ENCODE results near the gene POU6F1.

POU6F1 gene

DNA sequence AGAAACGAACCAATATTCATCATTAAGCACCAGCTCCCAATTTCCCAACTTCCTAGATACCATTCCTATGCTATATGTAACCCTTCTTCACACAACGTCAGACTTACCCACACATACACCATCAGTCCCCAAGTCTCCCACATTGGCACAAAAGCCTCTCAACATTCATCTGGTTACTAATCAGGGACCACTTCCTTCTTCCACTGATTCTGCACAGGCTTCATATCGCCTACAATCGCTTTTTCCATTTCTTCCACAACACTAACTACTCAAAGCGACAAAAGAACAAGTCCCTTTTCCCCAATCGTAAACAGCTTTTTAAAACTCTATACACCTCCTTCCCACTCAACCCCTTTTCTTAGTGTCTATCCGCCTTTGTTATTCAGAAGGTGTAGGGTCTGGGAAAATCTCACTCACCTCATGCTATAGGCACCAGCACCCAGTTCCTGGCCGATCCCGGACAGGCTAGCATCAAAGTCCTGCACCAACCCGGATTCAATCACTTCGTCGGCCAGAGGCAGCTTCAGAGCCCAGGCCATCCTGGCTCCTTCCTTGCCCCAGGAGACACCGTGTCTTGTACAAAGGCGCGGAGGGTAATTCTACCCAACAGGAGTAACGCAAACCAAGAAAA lies 45.9 kb downstream of the POU6F1 start:
- TF ChIP-seq, protein P1, sequence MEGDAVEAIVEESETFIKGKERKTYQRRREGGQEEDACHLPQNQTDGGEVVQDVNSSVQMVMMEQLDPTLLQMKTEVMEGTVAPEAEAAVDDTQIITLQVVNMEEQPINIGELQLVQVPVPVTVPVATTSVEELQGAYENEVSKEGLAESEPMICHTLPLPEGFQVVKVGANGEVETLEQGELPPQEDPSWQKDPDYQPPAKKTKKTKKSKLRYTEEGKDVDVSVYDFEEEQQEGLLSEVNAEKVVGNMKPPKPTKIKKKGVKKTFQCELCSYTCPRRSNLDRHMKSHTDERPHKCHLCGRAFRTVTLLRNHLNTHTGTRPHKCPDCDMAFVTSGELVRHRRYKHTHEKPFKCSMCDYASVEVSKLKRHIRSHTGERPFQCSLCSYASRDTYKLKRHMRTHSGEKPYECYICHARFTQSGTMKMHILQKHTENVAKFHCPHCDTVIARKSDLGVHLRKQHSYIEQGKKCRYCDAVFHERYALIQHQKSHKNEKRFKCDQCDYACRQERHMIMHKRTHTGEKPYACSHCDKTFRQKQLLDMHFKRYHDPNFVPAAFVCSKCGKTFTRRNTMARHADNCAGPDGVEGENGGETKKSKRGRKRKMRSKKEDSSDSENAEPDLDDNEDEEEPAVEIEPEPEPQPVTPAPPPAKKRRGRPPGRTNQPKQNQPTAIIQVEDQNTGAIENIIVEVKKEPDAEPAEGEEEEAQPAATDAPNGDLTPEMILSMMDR (IDR thresholded peaks at IDR 0.05; ENCODE audit: low read length): no peak
- no peak for TF ChIP-seq EZH2 (IDR thresholded peaks at IDR 0.05; ENCODE audit: borderline replicate concordance, low read length)
- no peaks in the 10 kb centered on the region for H3K9me3 ChIP-seq (ENCODE audit: low read length)
- H3F3A ChIP-seq (ENCODE audit: insufficient read depth, low read length): no peaks in the 10 kb centered on the region
- H3K4me2 ChIP-seq (ENCODE audit: low read length): peak overlapping the region; percentile 59
- H3K4me3 ChIP-seq (ENCODE audit: low read depth, low read length, poor library complexity, severe bottlenecking): peak overlapping the region; percentile 54
- H3K9ac ChIP-seq (ENCODE audit: low read length): no peak overlapping the region; the same call in 1 of the 2 replicates
- H3K79me2 ChIP-seq (ENCODE audit: insufficient read depth, low read length): no peaks in the 10 kb centered on the region
- H2AFZ ChIP-seq (ENCODE audit: low read length): peak overlapping the region; percentile 60; the same call in 1 of the 2 replicates
- no peak overlapping the region for H3K27ac ChIP-seq (ENCODE audit: low read depth, low read length, poor library complexity, severe bottlenecking)
- H4K20me1 ChIP-seq (ENCODE audit: insufficient read depth, low read length): no peaks in the 10 kb centered on the region
- H3K27me3 ChIP-seq (ENCODE audit: insufficient read depth, low read length): no peaks in the 10 kb centered on the region
- H3K4me1 ChIP-seq (ENCODE audit: insufficient read depth, low read length, severe bottlenecking): peaks cover 11% of the 10 kb centered on the region
- no peaks in the 10 kb centered on the region; the same call in 1 of the 2 replicates for H3K36me3 ChIP-seq (ENCODE audit: insufficient read depth, low read length)
- no peaks in the 10 kb centered on the region for H3K9me2 ChIP-seq (ENCODE audit: low read depth, low read length)

DNA sequence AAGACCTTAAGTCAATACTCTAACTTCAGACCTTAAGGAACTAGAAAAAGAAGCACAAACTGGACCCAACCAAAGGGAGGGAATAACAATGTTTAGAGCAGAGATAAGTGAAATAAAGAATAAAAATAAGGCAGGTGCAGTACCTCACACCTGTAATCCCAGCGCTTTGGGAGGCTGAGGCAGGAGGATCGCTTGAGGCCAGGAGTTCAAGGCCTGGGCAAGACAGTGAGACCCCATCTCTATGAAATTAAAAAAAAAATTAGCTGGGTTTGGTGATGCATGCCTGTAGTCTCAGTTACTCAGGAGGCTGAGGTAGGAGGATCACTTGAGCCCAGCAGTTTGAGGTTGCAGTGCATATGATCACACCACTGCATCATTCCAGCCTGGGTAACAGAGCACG lies 54.1 kb downstream of the POU6F1 start:
- TF ChIP-seq EZH2 (IDR thresholded peaks at IDR 0.05; ENCODE audit: borderline replicate concordance, low read length): no peak
- TF ChIP-seq, protein P1 (IDR thresholded peaks at IDR 0.05; ENCODE audit: low read length): no peak
- Histone ChIP-seq H3K79me2 (ENCODE audit: insufficient read depth, low read length) (no peaks in the 10 kb centered on the region), H3K9me2 (ENCODE audit: low read depth, low read length) (no peaks in the 10 kb centered on the region), H2AFZ (ENCODE audit: low read length) (no peak overlapping the region), H3F3A (ENCODE audit: insufficient read depth, low read length) (no peaks in the 10 kb centered on the region), H3K9me3 (ENCODE audit: low read length) (no peaks in the 10 kb centered on the region), H3K36me3 (ENCODE audit: insufficient read depth, low read length) (no peaks in the 10 kb centered on the region), H3K4me2 (ENCODE audit: low read length) (no peak overlapping the region), H4K20me1 (ENCODE audit: insufficient read depth, low read length) (no peaks in the 10 kb centered on the region), H3K9ac (ENCODE audit: low read length) (no peak overlapping the region), H3K4me1 (ENCODE audit: insufficient read depth, low read length, severe bottlenecking) (no peaks in the 10 kb centered on the region), H3K27me3 (ENCODE audit: insufficient read depth, low read length) (no peaks in the 10 kb centered on the region), H3K27ac (ENCODE audit: low read depth, low read length, poor library complexity, severe bottlenecking) (no peak overlapping the region), H3K4me3 (ENCODE audit: low read depth, low read length, poor library complexity, severe bottlenecking) (no peak overlapping the region)

DNA sequence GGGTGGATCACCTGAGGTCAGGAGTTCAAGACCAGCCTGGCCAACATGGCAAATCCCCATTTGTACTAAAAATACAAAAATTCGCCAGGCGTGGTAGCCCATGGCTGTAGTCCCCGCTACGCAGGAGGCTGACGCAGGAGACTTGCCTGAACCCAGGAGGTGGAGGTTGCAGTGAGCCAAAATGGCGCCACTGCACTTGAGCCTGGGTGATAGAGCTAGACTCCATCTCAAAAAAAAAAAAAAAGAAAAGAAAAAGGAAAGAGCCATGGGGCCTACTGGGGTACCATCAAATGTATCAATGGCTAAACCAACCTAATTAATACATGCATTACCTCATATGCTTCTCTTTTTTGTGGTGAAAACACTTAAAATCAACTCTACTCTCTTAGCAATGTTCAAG lies 55.6 kb downstream of the POU6F1 start:
- no peaks in the 10 kb centered on the region for H3K4me1 ChIP-seq (ENCODE audit: insufficient read depth, low read length, severe bottlenecking)
- H3K27ac ChIP-seq (ENCODE audit: low read depth, low read length, poor library complexity, severe bottlenecking): no peak overlapping the region
- H3K9me2 ChIP-seq (ENCODE audit: low read depth, low read length): no peaks in the 10 kb centered on the region
- H3K4me2 ChIP-seq (ENCODE audit: low read length): no peak overlapping the region
- no peaks in the 10 kb centered on the region for H4K20me1 ChIP-seq (ENCODE audit: insufficient read depth, low read length)
- H3K79me2 ChIP-seq (ENCODE audit: insufficient read depth, low read length): no peaks in the 10 kb centered on the region
- no peaks in the 10 kb centered on the region for H3F3A ChIP-seq (ENCODE audit: insufficient read depth, low read length)
- TF ChIP-seq EZH2 (IDR thresholded peaks at IDR 0.05; ENCODE audit: borderline replicate concordance, low read length): no peak
- TF ChIP-seq, protein P1 (IDR thresholded peaks at IDR 0.05; ENCODE audit: low read length): no peak
- no peaks in the 10 kb centered on the region for H3K27me3 ChIP-seq (ENCODE audit: insufficient read depth, low read length)
- H3K9me3 ChIP-seq (ENCODE audit: low read length): no peaks in the 10 kb centered on the region
- no peak overlapping the region for H2AFZ ChIP-seq (ENCODE audit: low read length)
- no peak overlapping the region for H3K9ac ChIP-seq (ENCODE audit: low read length)
- H3K4me3 ChIP-seq (ENCODE audit: low read depth, low read length, poor library complexity, severe bottlenecking): no peak overlapping the region
- H3K36me3 ChIP-seq (ENCODE audit: insufficient read depth, low read length): no peaks in the 10 kb centered on the region
